Fibroblast of the aortic adventitia (primary cell): ENCODE measurements around the gene TRAF3IP1. TPM values are rescaled to one million over a fixed set of nuclear protein-coding genes. Genes with fewer than 3 reads are reported as not detected.

Experiments
- DNase-seq: peaks from one replicate; pipeline ENCODE4 v3.0.0-alpha.2; 2010; ENCODE audit warnings: low read depth
- H3K4me3 ChIP-seq: 2 replicates; pipeline ENCODE4 v1.5.1; 2011; ENCODE audit warnings: low read depth, mild to moderate bottlenecking, control low read depth, low read length, moderate library complexity
- CTCF ChIP-seq: IDR thresholded peaks from 2 replicates; pipeline ENCODE4 v1.5.1; 2011; ENCODE audit warnings: mild to moderate bottlenecking, low read length, control low read depth, inconsistent platforms; ENCODE audit not compliant: insufficient read depth
- total RNA-seq: library from RNA; depleted of rRNA; stranded (reverse); fragments of >200 nt; gene quantifications from 2 replicates; pipeline ENCODE4 v1.2.3, GENCODE V29; 2012; ENCODE audit warnings: low replicate concordance

The TRAF3IP1 gene
- total RNA-seq, 1 donor, result 8.4 TPM

- TF ChIP-seq CTCF, result no peak
- no peak overlapping the region for H3K4me3 ChIP-seq
- DNase-seq, result no peak
These were observed 95.6 kb downstream of the TRAF3IP1 start for GRCh38 chr2:238415893-238416292.

- no peak for DNase-seq
- no peak for TF ChIP-seq CTCF
- no peak overlapping the region for H3K4me3 ChIP-seq
These were observed 98.1 kb downstream of the TRAF3IP1 start for GRCh38 chr2:238418196-238418998.

GRCh38 chr2:238418999-238419546 lies 98.8 kb downstream of the TRAF3IP1 start:
- no peak for DNase-seq
- H3K4me3 ChIP-seq, result no peak overlapping the region
- TF ChIP-seq CTCF, result no peak

- no peak overlapping the region for H3K4me3 ChIP-seq
- no peak for TF ChIP-seq CTCF
- DNase-seq, result no peak
These were observed 100.1 kb downstream of the TRAF3IP1 start for GRCh38 chr2:238420442-238420841.

- peak; percentile 60 for DNase-seq
- no peak overlapping the region for H3K4me3 ChIP-seq
- TF ChIP-seq CTCF, result no peak
These were observed 100.8 kb downstream of the TRAF3IP1 start for GRCh38 chr2:238420878-238421694.

- no peak overlapping the region for H3K4me3 ChIP-seq
- no peak for DNase-seq
- TF ChIP-seq CTCF, result no peak
These were observed 101.3 kb downstream of the TRAF3IP1 start for GRCh38 chr2:238421695-238422035.
